HL-60/S4 (cell line): ENCODE measurements around the gene ATF6B.
"Not testable (repeated sequence)": the region's sequence is repeated elsewhere in the genome, so short reads cannot be mapped to it uniquely, and the experiment has no call there.

Source experiments
- in situ Hi-C: fragments of 300-500 bp; cut with MboI; formaldehyde crosslinking; loops from 2 replicates; pipeline ENCODE4 v1.14.3; 2022; ENCODE audit warnings: low sequenced_read_pairs

ATF6B gene

DNA sequence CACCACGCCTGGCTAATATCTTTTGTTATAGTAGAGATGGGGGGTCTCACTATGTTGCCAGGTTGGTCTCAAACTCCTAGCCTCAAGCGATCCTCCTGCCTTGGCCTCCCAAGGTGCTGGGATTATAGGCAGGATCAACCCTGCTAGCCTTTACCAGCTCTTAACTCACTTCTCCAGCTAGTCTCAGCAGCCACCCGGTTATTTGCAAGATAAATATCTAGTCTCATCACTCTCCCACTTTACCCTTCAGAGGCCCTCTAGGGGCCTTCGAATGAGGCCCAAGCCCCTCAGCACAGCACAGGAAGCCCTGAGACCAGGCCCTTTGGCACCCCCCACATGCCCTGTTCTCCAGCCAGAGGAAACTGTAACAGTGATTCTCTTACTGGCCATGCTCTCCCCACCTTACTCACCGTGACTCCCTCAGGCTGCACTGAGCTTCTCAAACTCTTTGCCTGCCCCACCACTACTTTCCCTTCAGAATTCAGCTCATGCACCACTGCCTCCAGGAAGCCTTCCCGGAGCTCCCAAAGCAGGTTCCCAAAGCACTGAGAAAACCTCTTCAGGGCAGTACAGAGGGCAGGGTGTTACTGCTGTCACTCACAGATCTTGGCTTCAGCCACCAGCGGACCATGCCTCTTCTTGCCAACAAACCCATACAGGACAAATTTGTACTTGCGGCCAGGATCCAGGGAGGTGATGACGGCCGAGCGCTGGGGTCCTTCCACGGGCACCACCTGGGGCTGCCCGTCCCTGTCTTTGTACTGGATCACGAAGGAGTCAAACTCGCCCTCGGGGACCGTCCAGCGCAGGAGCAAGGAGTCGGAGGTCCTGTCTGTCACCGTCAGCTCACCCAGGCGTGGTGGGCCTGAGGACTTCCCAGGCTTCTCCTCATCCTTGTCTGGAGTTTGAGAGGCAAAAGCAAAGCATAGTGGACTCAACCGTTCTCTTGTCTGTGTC, 44.0 kb downstream of the ATF6B start:
- in situ Hi-C loops: loop anchor here (25.0 kb wide), 1 partner anchor 703 kb away; no protein-coding TSS in a partner anchor

GRCh38 chr6:32082935-32083334, 45.1 kb downstream of the ATF6B start:
- in situ Hi-C loops: loop anchor here (25.0 kb wide), 1 partner anchor 704 kb away; no protein-coding TSS in a partner anchor

DNA sequence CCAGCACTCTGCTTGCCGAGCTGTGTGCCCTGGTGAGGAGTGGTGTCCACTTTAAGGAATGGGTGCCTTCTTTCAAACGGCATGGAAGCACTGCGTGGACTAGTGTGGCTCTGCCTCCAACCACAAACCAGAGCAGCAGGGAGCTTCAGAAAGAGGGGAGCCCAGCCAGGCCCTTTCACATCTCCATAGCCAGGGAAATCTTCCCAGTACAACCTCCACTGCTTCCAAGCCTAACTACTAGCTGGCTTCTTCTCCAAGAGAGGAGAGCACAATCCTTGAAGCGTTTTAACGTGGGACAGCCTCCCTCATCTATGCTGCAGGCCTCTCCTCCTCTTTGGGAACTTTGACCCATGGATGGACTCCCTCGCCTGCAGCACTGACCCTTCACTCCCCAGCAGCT, 45.6 kb downstream of the ATF6B start:
- in situ Hi-C loops: loop anchor here (25.0 kb wide), 1 partner anchor 705 kb away; no protein-coding TSS in a partner anchor

- in situ Hi-C loops: loop anchor here (25.0 kb wide), 1 partner anchor 706 kb away; no protein-coding TSS in a partner anchor
These were observed 46.7 kb downstream of the ATF6B start for GRCh38 chr6:32081168-32081990.

DNA sequence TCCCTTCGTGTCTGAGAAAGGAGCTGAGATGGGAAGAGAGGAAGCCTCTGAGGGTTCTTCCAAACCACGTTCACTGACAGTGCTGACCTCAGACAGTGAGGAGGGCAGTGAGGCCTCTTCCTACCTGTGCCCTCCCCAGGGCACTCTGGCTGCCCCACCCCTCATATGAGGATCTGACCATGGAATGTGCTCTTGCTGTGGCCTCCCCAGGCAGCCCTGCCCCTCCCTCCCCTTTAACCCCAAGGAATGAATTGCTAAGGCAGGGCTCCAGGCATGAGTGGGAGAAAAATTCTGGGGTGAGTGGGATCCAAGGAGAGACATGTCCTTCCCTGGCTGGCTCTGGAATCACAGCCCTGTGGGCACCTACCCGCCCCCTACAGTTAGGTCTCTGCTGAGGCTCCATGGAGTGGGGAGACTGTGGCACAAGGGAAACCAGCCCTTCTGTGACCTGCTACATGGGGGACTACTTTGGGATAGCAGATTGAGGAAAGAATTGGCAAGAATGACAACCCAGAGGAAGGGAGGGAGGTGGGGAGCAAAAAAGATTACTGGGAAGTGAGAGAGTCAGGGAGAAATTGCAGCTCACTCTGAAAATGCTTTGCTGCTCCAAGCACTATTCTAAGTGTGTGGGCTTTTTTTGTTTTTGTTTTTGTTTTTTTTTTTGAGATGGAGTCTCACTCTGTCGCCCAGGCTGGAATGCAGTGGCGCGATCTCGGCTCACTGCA, 48.3 kb downstream of the ATF6B start:
- in situ Hi-C loops: loop anchor here (25.0 kb wide), 1 partner anchor 708 kb away; no protein-coding TSS in a partner anchor

- in situ Hi-C loops: loop anchor here (25.0 kb wide), 1 partner anchor 711 kb away; no protein-coding TSS in a partner anchor
These were observed 51.7 kb downstream of the ATF6B start for GRCh38 chr6:32076321-32076809.

- in situ Hi-C loops: loop anchor here (25.0 kb wide), 1 partner anchor 712 kb away; no protein-coding TSS in a partner anchor
These were observed 52.3 kb downstream of the ATF6B start for GRCh38 chr6:32075781-32076180.

DNA sequence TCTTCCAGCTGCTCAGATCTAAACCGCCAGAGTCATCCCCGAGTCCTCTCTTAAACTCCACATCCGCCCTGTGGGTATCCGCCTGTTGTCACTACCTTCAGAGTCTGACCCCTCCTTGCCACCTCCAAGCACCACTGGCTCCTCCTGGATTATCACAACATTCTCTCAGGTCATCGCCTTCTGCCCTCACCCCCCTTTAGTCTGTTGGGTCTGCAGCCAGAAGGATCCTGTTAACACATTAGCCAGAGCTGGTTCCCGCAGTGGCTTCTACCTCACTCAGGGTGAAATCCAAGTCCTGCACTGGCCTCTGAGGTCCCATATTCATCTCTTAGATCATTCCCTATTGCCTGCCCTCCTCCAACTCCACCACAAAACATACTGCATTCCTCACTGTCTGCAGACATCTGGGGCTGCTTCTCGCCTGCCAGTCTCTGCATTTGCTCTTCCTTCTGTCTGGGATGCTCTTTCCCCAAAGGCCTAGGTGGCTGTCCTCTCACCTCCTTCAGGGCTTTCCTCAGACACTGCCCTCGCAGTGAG, 53.0 kb downstream of the ATF6B start:
- in situ Hi-C loops: loop anchor here (25.0 kb wide), 1 partner anchor 712 kb away; no protein-coding TSS in a partner anchor

- in situ Hi-C loops: no loop called here
These were observed 54.4 kb downstream of the ATF6B start for GRCh38 chr6:32073613-32074012.

- in situ Hi-C loops: no loop called here
These were observed 54.9 kb downstream of the ATF6B start for GRCh38 chr6:32073101-32073500.

DNA sequence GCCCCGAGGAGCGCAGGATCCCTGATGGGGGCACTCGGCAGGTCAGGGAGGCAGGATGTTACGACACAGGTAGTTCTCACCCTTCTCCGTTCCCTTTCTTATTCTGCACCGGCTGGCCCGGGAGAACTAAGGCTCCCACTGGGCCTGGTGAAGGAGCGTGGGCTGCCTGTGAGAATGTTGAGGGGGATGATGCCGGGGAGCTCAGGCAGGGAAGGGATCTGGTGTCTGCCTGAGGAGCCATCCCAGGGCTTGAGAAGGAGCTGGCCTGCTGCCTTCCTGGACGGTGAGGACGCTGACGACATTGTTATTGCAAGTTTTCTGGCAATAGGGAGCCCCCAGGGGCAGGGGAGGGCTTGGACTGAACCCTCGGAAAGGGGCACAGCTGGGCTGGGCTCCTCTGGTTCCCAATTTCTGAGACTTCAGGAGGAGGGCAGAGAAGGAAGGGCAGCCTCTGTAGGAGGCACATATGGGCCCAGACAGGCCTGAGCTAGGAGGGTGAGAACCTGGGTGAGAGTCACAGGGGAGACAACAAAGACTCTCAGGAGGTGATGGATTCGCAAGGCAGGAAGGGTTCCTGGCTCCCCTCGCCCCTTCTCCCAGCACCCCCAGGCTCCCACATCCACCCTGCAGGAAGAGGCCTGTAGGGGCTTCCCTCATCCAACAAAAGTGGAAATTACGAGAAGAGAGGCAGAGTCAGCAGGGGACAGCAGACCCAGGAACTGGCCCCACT, 57.1 kb downstream of the ATF6B start:
- in situ Hi-C loops: no loop called here

DNA sequence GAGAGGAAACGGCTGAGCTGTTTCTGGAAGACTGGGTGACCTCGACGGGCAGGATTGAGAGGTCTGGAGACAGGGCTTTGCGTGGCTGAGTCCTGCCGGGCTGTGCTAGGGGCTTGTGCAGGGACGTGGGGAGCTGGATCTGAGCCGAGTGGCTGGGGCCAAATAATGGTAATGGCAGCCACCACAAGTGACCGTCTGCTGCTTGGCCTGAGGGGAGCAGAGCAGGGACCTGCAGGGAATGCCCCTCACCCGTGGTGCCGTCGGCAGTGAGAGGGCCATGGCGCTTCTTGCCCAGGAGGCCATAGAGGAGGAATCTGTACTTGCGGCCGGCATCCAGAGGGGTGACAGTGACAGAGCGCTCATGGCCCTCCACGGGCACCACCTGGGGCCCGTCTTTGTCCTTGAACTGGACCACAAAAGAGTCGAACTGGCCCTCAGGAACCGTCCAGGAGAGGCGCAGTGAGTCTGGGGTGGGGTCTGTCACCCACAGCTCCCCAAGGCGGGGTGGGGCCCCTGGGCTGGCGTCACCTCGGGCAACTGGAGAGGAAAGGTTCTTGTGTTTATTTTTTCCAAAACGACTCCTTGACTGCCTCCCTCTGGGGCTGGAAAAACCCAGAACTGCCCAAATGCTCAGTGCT, 58.0 kb downstream of the ATF6B start:
- in situ Hi-C loops: no loop called here

GRCh38 chr6:32069460-32069859, 58.6 kb downstream of the ATF6B start:
- in situ Hi-C loops: no loop called here

- in situ Hi-C loops: no loop called here
These were observed 59.2 kb downstream of the ATF6B start for GRCh38 chr6:32068867-32069266.

- in situ Hi-C loops: not testable (repeated sequence)
These were observed 59.7 kb downstream of the ATF6B start for GRCh38 chr6:32068315-32068714.

GRCh38 chr6:32067521-32067920, 60.5 kb downstream of the ATF6B start:
- in situ Hi-C loops: not testable (repeated sequence)
